Fibroblast of skin of abdomen (primary cell): ENCODE data around the gene PROSER3.
"Not testable (repeated sequence)": the region's sequence is repeated elsewhere in the genome, so short reads cannot be mapped to it uniquely, and the experiment has no call there.

Experiments used
- DNase-seq: peaks from one replicate; pipeline ENCODE4 v3.0.0-alpha.2; 2013

Gene PROSER3

DNA sequence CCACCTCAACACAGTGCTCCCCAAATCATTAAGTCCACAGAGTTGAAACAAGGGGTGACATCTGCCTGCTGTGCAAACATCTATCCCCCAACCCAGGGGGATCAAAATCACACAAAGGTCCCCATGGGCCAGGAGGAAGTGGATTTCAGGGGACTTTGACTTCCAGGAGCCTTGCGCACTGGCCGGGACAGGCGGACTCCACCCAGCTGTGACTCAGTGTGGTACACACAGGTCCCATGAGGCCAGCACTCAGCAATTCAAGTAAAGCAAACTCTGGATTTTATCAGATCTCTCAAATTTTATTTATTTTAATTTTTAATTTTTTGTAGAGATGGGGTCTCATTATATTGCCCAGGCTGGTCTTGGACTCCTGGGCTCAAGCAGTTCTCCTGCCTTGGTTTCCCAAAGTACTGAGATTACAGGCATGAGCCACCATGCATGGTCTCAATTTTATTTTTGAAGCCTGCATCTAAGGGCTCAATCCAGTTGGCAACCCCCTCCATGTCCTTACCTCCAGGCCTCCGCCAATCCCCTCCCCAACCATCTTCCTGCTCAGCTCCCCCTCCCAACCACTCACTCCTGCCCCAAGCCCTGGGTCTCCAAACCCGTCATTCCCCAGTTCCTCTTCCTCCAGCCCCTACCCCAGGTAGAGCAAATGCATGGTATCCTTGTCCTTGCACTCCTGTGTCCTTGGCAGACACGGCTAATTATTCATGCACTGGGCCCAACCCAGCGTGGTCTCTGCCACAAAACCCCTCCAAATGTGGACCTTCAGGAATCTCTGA, 35.6 kb downstream of the PROSER3 start:
- no peak for DNase-seq

DNA sequence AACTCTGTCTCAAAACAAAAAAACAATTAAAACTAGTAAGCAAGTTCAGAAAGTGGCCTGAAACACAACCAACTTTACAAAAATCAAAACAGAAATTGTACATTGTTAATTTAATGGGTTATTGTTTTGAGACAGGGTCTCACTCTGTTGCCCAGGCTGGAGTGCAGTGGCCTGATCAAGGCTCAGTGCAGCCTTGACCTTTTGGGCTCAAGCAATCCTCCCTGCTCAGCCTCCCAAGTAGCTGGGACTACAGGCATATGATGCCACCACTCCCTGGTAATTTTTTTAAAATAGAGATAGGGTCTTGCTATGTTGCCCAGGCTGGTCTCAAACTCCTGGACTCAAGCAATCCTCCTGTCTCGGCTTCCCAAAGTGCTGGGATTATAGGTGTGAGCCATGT, 37.6 kb downstream of the PROSER3 start:
- DNase-seq = not testable (repeated sequence)

DNA sequence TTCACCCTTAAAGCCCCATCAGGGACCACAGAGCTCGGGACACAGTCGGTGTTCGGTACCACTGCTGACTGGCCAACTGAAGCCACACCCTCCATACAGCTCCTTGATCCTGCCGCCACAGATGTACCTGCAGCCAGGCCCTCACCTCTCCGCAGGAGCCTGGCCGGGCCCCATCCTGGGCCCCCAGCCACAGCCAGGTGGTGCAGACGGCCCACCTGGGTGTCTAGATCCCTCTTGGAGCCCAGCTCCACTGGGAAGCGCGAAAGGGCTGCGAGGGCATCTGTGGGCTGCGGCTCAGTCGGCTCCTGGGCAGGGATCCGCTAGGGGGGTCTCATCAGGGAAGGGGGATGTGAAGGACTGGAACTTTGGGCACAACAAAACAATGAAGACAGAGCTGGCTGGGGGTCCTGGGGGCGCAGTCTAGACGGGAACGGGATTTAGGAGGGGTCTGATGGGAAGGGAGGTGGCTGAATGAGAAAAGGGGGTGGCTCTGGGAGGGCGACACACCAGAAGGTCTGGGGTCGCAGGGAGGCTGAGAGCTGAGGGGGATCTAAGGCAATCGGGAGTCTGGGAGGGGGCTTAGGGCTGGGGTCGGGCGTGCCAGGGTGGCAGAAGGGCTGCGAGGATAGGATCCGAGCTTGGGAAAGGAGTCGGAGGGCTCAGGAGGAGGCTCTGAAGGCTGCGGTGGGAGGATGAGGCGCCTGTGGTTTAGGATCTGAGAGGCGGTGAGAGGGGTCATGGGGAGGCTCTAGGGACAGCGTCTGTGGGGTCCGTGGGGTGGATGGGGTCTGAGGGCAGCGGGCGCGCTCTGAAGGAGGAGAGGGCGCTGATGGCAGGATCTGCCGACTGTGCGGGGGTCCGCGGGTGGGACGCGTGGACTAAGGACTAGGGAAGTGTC, 38.9 kb downstream of the PROSER3 start:
- DNase-seq = no peak

DNA sequence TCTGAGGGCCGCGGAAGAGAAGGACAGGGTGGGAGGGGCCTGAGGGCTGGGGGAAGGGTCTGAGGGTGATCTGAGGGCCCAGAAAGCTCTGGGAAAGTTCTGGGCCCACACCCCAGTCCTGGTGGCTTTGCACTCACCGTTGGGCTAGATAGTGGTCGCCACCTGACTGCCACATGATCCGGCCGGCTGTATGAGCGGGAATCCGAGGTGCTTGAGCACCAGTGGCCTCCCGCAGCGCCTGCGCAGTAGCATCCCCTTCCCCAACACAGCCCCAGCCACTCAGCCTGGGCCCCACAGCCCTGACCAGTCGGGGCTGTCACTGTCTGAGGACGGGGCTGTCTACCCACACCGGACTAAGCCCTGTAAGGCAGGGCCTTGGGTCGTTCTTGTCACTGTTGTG, 39.7 kb downstream of the PROSER3 start:
- DNase-seq = no peak

DNA sequence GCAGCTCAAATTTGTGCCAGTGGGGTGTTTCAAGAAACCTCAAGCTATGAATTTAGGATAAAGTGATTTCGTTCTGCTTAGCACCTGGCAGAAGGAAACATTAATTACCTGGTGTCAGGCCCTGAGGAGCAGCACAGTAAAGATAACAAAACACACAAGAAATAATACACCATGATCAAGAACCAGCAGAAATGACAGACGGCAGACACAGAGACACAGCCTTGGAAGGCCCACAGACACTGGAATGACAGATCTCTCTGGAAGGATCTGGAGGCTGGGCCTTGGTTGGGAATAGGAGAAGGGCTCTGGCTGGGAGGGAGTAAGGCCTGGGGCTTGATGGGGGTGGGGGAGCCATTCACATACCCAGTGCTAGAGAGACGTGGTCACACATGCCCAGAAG, 43.9 kb downstream of the PROSER3 start:
- DNase-seq = no peak

DNA sequence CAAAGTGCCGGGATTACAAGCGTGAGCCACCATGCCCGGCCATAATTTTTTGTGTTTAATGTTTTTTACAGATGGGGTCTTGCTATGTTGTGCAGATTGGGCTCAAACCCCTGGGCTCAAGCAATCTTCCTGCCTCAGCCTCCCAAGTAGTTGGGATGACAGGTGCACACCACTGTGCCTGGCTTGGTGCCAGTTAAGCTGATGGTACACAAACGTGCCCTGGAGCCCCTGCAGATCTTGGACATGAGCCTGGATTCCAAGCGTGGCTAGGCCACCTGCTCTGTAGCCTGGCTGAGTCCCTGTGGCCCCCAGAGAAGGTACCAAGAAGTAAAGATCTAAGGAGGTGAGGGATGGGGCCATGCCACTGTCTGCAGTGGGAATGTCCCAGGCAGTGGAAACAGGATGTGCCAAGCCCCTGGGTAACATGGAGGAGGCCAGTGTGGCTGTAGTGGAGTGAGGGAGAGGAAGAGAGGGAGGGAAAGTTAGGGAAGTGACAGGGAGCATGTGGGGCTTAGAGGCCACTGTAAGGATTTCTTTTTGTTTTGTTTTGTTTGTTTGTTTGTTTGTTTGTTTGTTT, 47.6 kb downstream of the PROSER3 start:
- DNase-seq = no peak

DNA sequence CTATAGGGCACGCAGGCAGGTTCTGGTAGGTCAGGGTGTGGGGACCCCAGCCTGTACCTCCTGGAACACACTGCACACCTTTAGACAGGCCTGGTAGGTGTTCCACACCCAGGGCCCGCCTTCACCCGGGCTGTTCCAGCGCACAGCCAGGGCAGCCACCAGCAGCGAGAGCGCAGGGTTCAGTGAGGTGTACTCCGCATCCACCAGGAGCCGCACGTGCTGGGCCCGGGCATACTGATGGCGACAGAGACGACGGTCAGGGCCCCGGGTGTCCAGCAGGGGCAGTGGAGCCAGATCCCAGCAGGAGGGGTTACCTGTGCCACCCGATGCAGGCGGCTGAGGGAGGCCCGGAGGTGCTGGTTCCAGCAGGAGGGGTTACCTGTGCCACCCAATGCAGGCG, 48.6 kb downstream of the PROSER3 start:
- no peak for DNase-seq

DNA sequence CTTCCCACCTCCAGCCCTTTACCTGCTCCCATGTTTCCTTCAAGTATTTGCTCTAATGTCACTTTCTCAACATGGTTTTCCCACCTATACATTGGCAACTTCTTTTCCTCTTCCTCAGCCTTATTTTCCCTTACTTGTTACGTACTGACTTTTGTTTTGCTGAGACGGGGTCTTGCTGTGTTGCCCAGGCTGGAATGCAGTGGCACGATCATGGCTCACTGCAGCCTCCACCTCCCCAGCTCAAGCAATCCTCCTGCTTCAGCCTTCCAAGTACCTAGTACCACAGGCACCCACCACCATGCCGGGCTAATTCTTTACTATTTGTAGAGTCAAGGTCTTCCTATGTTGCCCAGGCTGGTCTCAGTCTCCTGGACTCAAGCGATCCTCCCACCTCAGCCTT, 49.7 kb downstream of the PROSER3 start:
- no peak for DNase-seq

DNA sequence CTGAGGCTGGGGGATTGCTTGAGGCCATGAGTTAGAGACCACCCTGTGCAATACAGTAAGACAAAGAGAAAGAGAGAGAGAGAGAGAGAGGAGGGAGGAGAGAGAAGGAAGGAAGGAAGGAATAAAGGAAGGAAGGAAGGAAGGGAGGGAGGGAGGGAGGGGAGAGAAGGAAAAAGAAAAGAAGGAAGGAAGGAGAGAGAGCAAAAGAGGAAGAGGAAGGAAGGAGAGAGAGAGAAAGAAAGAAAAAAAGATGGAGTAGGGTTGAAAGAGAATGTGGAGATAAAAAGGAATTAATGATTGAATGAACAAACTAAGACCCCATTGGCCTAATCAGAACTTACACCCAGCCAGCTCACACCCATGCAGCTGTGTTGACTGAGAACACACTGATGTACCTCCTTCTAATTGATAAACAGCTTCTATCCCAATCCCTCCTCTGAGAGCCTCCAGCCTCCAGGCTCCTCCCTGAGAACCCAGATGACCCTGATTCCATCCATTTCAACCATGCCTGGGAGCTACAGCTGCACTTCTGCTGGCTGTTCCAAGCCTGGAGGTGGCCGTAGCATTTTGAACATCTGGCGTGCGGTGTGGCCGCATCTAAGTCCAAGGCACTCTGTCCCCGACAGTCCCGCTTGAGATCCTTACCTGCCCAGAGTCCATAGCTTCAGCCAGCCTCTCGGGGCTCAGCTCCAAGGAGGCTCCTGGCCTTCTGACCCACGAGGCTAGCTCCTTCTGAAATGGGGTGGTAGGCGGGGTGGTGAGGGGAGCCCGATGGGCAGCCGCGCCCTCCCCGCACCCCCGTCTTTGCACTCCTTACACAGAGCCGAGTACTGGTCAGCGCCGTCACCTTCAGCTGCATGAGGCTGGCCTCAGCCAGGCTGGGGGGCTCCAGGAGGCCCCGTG, 53.6 kb downstream of the PROSER3 start:
- no peak for DNase-seq

DNA sequence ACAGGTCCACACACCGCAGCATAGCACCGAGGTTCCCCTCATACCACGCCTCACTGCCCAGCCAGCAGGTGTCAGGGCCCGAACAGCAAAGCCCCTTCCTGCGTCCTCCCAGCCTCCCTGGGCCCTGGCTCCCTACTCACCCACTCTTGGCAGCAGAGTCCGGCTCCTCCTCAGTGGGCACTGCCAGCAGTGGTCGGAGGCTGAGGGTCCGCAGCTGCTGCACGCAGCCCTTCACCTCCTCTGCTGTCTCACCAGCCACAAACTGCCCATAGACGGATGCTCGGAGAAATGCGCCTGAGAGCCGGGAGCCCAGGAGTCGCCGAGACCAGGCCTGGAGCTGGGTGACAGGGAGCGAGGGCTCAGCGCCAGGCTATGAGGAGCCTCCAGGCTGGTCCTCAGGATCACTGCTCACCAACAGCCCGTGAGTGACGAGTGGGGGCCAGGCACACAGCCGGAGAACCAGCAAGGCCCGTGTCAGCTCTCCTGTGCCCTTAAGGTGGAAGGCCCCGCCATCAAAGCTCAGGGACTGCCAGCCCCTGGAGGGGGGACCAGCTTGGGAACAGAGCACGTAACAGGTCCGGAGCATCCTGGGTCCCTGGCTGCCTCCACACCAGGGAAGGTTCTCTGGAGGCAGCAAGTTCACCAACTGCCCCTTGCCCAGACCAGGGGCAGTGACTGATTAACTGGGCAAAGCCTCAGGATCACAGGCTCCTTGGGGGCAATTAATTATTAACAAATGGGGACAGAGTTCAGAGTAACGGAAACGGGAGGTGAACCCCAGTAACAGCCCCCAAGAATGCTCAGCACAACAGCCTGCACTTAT, 54.5 kb downstream of the PROSER3 start, which contains the start of gene PRODH2:
TSS of gene PRODH2 (minus strand) at position 626 of the 823 bp plus-strand sequence. CDS start at position 586, 40 bp downstream.
- no peak for DNase-seq

DNA sequence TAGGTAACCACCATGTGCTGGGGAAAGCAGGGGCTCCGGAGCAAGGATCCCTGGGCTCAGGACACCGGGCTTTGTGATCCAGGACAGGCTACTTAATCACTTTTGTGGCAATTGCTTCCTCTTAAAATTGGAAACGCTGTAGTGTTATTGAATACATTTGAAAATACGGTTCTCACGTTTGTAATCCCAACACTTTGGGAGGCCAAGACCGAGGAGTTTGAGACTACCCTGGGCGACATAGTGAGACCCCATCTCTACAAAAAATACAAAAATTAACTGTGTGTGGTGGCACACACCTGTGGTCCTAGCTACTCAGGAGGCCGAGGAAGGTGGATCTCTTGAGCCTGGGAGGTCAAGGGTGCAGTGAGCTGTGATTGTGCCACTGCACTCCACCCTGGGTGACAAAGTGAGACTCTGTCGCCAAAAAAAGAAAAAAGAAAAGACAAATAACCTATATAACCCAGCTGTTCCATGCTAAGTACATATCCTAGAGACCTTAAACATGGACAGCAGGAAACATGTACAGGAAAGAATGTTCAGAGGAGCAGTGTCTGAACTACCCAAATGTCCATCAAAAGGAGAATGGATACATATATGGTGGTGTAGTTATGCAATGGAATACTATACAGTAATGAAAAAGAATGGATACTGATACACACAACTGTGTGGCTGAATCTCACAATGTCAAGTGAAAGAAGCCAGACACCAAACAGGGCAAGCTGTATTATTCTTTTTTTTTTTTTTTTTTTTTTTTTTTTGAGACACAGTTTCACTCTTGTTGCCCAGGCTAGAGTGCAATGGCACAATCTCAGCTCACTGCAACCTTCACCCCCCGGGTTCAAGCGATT, 55.3 kb downstream of the PROSER3 start:
- no peak for DNase-seq

DNA sequence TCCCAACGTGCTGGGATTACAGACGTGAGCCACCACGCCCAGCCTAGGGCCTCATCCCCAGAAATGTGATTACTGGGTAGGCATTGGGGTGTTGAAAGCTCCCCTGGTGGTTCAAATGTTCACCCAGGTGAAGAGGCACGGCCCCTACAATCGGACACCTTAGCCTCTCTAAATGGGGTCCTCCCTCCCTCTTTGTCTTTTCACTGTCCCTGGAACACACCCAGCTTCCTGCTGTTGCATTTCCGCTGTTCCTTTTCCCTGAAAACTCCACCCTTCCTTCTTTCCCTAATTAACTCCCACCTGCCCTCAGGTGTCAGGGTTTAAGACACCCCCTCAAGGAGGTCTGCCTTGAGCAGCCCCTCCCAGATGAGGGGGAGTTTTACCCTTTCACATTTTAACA, 58.3 kb downstream of the PROSER3 start:
- no peak for DNase-seq

DNA sequence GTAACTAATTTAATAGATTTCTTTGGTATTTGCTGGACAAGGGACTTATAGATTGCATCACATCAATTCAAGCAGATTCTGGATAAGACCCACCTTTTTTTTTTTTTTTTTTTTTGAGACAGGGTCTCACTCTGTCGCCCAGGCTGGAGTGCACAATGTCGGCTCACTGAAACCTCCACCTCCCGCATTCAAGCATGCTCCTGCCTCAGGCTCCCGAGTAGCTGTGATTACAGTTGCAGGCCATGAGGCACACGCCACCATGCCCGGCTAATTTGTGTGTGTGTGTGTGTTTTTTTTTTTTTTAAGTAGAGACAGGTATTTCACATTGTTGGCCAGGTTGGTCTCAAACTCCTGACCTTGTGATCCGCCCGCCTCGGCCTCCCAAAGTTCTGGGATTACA, 58.9 kb downstream of the PROSER3 start:
- no peak for DNase-seq

DNA sequence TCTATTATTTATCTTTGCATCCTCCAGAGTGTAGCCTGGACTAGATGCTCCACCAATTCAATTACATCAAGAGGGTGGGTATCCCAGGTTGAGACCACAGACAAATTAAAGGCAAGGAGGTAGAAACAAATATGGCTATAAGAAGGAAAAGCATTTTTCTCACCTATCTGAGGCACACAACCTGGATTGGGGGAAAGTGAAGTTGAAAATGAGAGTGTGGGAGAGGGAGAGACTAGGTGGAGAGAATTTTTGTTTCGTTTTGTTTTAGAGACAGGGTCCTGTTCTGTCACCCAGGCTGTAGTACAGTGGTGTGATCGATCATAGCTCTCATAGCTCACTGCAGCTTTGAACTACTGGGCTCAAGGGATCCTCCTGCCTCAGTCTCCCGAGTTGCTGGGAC, 60.5 kb downstream of the PROSER3 start:
- no peak for DNase-seq
